K562 (cell line): ENCODE results near the gene MOB3C. TPM values are rescaled to one million over a fixed set of nuclear protein-coding genes. Genes with fewer than 3 reads are reported as not detected.

ENCODE experiments used
- ARHGAP35 ChIP-seq: fragments of 450-650 bp; IDR thresholded peaks from 2 replicates; pipeline ENCODE4 v1.6.1; 2018; ENCODE audit not compliant: partially characterized antibody
- BRD9 ChIP-seq: fragments of 450-650 bp; IDR thresholded peaks from 2 replicates; pipeline ENCODE4 v1.6.1; 2018; ENCODE audit warnings: low read depth; ENCODE audit not compliant: partially characterized antibody
- CBFA2T2 ChIP-seq: fragments of 450-650 bp; conservative IDR thresholded peaks from 2 replicates; pipeline ENCODE4 v1.6.1; 2017; ENCODE audit warnings: mild to moderate bottlenecking
- DEAF1 ChIP-seq: fragments of 450-650 bp; formaldehyde crosslinking; IDR thresholded peaks from 2 replicates; pipeline ENCODE4 v1.4.0; 2020; ENCODE audit warnings: mild to moderate bottlenecking, moderate library complexity
- ERF ChIP-seq: fragments of 450-650 bp; formaldehyde crosslinking; IDR thresholded peaks from 2 replicates; pipeline ENCODE4 v1.4.0; 2020; ENCODE audit warnings: mild to moderate bottlenecking, mixed read lengths
- HDAC3 ChIP-seq: fragments of 450-650 bp; IDR thresholded peaks from 2 replicates; pipeline ENCODE4 v1.6.1; 2018; ENCODE audit warnings: borderline replicate concordance, mild to moderate bottlenecking, moderate library complexity; ENCODE audit not compliant: partially characterized antibody
- HMBOX1 ChIP-seq: sonication (generic); IDR thresholded peaks from 2 replicates; pipeline ENCODE4 v1.6.1; 2016
- MAX ChIP-seq: sonication (generic); formaldehyde crosslinking; IDR thresholded peaks from 2 replicates; pipeline ENCODE4 v1.9.0; 2022; ENCODE audit warnings: mild to moderate bottlenecking, missing genetic modification reagents
- NFIC ChIP-seq: fragments of 450-650 bp; IDR thresholded peaks from 2 replicates; pipeline ENCODE4 v1.6.1; 2017; ENCODE audit warnings: mild to moderate bottlenecking, inconsistent platforms
- PHB ChIP-seq: fragments of 250-450 bp; sonication (Bioruptor Pico); IDR thresholded peaks from 2 replicates; pipeline ENCODE4 v1.5.0; 2021
- POLR3G ChIP-seq: IDR thresholded peaks from 2 replicates; pipeline ENCODE4 v1.6.1; 2011; ENCODE audit not compliant: insufficient read length, insufficient replicate concordance; ENCODE audit errors: extremely low read depth
- PURB ChIP-seq: sonication (generic); formaldehyde crosslinking; IDR thresholded peaks from 2 replicates; pipeline ENCODE4 v1.9.0; 2021; ENCODE audit warnings: low read depth, mild to moderate bottlenecking, missing genetic modification reagents
- RFX7 ChIP-seq: fragments of 250-450 bp; sonication (Bioruptor Pico); IDR thresholded peaks from 2 replicates; pipeline ENCODE4 v1.5.1; 2021; ENCODE audit warnings: mild to moderate bottlenecking
- SIN3B ChIP-seq: fragments of 450-650 bp; IDR thresholded peaks from 2 replicates; pipeline ENCODE4 v1.6.1; 2017; ENCODE audit warnings: low read depth, mild to moderate bottlenecking, moderate library complexity
- SMAD4 ChIP-seq: fragments of 250-450 bp; sonication (Bioruptor Pico); conservative IDR thresholded peaks from 2 replicates; pipeline ENCODE4 v1.8.0; 2021; ENCODE audit warnings: inconsistent platforms, mild to moderate bottlenecking, moderate library complexity
- TBL1XR1 ChIP-seq, 2 experiments: IDR thresholded peaks; 2 replicates each; pipeline ENCODE4 v1.6.1; 2012; ENCODE audit warnings: improper control_type of control experiment in 2 of 2, low read length in 2 of 2, mild to moderate bottlenecking in 1 of 2
- TCFL5 ChIP-seq: fragments of 250-450 bp; sonication (Bioruptor Pico); conservative IDR thresholded peaks from 2 replicates; pipeline ENCODE4 v1.6.1; 2021; ENCODE audit warnings: mild to moderate bottlenecking, moderate library complexity, matching md5 sums
- TGIF2 ChIP-seq: sonication (generic); formaldehyde crosslinking; IDR thresholded peaks from 2 replicates; pipeline ENCODE4 v1.8.1; 2022; ENCODE audit warnings: mild to moderate bottlenecking, missing genetic modification reagents, moderate library complexity
- THAP12 ChIP-seq: fragments of 250-450 bp; sonication (Bioruptor Pico); IDR thresholded peaks from 2 replicates; pipeline ENCODE4 v1.9.0; 2021; ENCODE audit warnings: mild to moderate bottlenecking, inconsistent platforms
- U2AF1 ChIP-seq: fragments of 200-400 bp; formaldehyde crosslinking; optimal IDR thresholded peaks from 2 replicates; pipeline ENCODE3; 2017; ENCODE audit warnings: mild to moderate bottlenecking, low read depth, low read length, moderate library complexity
- ZNF175 ChIP-seq: fragments of 200-800 bp; sonication (Bioruptor generic); IDR thresholded peaks from 2 replicates; pipeline ENCODE4 v1.6.1; 2016; ENCODE audit warnings: low read depth, mild to moderate bottlenecking, missing genetic modification characterization, missing compliant biosample characterization
- ZNF586 ChIP-seq: fragments of 450-650 bp; formaldehyde crosslinking; conservative IDR thresholded peaks from 2 replicates; pipeline ENCODE4 v1.4.0; 2020; ENCODE audit warnings: mild to moderate bottlenecking, moderate library complexity
- ZNF699 ChIP-seq: fragments of 250-450 bp; sonication (Bioruptor Pico); IDR thresholded peaks from 2 replicates; pipeline ENCODE4 v1.8.0; 2021; ENCODE audit warnings: mild to moderate bottlenecking, moderate library complexity; ENCODE audit not compliant: insufficient replicate concordance
- polyA plus RNA-seq, 8 experiments: library from polyadenylated mRNA; depleted of rRNA in 4 of 8; stranded (reverse) in 5 of 8; unstranded in 3 of 8; fragments of >200 nt; fragmentation: Nextera tagmentation in 2 of 8; fragmentation: Illumina TruSeq in 1 of 8; extraction: Ambion mirVana in 2 of 8; extraction: Trizol in 1 of 8; gene quantifications; 2 replicates each; pipeline versions ENCODE4 v1.2.1 to v1.2.3, GENCODE V29; 2011 to 2014; ENCODE audit warnings: inconsistent platforms in 1 of 8, missing spikeins in 1 of 8
- total RNA-seq, 7 experiments: library from RNA; depleted of rRNA in 6 of 7; stranded (reverse); fragments of >200 nt in 6 of 7; fragmentation: Illumina TruSeq in 2 of 7; extraction: Trizol in 2 of 7; gene quantifications; 2 replicates each; pipeline versions ENCODE4 v1.2.1 to v1.2.3, GENCODE V29; 2011 to 2021; ENCODE audit warnings: low replicate concordance in 1 of 7

The MOB3C gene
- total and polyA plus RNA-seq, 9 of the 15 experiments (the other 6 are each of a cell fraction or from before 2014, with no cell fraction given): 1.0 to 7.5 (median 3.7) TPM

GRCh38 chr1:46603858-46604549 lies 12.6 kb downstream of the MOB3C start, which contains the start of gene MKNK1 (continued):
- TF ChIP-seq HMBOX1 (no peak), SIN3B (peak; percentile 46; the same call in 1 of the 2 replicates), DEAF1 (CRISPR knock-in tag) (no peak), ZNF175 (no peak), BRD9 (no peak), NFIC (peak; percentile 38; the same call in 1 of the 2 replicates), PHB (CRISPR knock-in tag) (no peak), SMAD4 (peak; percentile 82), THAP12 (peak; percentile 90), TCFL5 (no peak), CBFA2T2 (no peak), TGIF2 (CRISPR knock-in tag) (no peak), RFX7 (no peak), PURB (CRISPR knock-in tag) (no peak), ZNF586 (no peak), ARHGAP35 (no peak), U2AF1 (no peak), HDAC3 (no peak), POLR3G (no peak), MAX (CRISPR knock-in tag) (peak; percentile 17; the same call in 1 of the 2 replicates), TBL1XR1 (IDR thresholded peaks at IDR 0.05; ENCODE audit: low read length in 2 of 2) (no peak), ZNF699 (CRISPR knock-in tag) (no peak), ERF (CRISPR knock-in tag) (peak; percentile 91; the same call in 1 of the 2 replicates)
